Activated T-helper 1 cell treated with Interleukin-2 at 50 U/mL for 16 hours (primary cell): ENCODE data around the gene PAPOLA.
"Not testable (repeated sequence)": the region's sequence is repeated elsewhere in the genome, so short reads cannot be mapped to it uniquely, and the experiment has no call there.

ENCODE experiments used
- DNase-seq: peaks from one replicate; pipeline ENCODE4 v3.0.0-alpha.2; 2020; ENCODE audit warnings: low read depth

PAPOLA gene

DNA sequence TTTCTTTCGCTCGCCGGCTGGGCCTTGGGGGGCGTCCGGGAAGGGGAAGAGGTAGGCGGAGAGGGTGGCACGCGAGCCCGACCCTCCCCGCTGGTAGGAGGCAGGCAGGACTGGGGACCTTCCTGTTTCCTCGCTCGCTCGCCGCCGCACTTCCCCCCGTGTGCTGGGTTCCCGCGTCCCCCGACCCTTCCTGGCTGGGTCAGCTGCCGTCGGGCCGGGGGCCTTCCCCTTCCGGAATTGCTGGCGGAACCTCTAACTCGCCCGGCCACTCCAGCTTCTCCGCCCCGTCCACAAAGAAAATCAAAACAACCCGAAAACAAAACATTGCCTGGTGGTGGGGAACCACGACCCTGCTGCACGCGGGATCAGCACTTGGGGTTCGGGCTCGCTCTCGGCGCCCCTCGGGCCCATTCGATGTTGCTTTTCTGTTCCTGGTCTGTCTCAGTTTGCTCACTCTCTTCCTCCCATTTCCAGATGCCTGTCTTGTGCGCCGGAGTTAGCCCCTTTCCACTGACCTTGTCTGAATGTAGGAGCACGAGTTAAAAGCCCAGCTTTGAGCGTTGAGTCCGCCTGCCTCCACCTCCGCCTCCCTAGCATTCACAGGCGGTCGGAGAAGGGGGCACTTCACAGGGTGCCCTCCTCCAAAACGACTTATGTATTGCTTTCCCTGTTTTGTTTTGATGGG, 581 bp downstream of the PAPOLA start:
- DNase-seq: no peak

DNA sequence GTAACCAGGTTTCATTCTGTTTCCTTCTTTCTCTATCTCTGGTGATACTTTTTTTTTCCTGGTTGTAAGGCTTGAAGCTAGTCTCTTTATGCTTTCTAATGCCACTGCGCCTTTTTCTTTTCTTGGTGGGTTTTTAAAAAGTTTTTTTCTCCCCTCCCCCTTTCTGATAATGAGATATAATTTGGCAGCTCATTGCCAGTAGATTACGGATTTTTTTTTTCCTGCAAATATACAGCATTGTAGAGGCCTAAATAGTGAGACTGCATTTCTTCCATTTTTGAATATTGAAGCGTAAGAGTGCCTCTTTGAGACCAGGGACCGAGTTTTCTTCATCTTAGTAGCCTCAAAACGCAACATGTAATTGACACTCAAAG, 1.1 kb downstream of the PAPOLA start:
- no peak for DNase-seq

DNA sequence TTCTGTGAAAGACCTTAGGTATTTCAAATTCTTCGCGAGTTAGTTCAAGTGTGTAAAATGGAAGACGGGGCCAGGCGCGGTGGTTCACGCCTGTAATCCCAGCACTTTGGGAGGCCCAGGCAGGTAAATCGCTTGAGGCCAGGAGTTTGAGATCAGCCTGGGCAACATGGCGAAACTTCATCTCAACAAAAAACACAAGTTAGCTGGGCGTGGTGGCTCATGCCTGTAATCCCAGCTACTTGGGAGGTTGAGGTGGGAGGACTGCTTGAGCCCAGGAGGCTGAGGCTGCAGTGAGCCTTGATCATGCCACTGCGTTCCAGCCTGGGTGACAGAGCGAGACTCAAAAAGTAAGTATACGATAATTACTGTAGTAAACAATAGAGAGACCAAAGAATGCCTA, 2.2 kb downstream of the PAPOLA start:
- not testable (repeated sequence) for DNase-seq

DNA sequence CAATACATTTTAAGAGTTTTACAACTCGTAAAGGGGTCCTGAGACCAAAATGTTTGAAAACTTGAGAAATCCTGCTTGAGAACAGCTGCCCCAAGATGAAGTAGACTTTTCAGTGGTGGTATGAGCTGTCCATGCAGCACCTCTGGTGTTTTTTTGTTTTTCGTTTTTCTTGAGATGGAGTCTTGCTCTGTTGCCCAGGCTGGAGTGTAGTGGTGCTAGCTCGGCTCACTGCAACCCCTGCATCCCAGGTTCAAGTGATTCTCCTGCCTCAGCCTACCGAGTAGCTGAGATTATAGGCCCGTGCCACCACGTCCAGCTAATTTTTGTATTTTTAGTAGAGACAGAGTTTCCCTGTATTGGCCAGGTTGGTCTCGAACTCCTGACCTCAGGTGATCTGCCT, 5.5 kb downstream of the PAPOLA start:
- DNase-seq: no peak

DNA sequence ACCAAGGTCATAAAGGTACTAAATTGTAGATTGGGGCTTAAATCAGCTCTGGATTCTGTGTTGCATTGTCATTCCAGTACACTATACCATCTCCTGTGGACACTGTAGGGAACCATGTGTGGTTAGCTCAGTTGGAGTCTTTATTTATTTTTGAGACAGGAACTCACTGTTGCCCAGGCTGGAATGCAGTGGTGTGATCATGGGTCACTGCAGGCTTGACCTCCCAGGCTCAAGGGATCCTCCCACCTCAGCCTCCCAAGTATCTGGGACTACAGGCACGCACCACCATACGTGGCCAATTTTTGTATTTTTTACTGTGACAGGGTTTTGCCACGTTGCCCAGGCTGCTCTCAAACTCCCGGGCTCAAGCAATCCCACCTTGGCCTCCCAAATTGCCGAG, 6.7 kb downstream of the PAPOLA start:
- no peak for DNase-seq

DNA sequence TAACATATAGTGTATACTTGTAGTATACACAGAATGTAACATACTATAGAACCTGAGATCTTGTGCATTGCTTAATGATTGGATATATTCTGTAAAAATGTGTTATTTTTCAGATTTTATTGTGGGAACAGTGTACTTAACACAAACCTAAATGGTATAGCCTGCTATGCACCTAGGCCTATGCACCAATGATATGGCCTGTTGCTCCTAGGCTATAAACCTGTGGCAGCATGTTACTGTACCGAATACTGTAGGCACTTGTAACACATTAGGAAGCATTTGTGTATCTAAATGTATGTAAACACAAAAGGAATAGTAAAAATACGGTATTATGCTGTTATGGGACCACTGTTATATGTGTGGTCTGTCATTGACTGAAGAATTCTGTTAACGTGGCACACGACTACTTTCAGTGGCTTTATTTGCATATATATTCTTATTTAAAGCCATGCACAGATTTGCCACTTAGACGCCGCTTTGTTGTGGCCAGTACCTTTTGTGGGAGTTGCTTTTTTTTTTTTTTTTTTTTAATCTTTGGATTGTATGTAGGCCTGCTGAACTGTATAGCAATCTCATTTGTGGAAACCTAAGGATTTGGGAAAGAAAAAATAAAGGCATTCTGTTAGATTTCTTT, 7.4 kb downstream of the PAPOLA start:
- DNase-seq: no peak

DNA sequence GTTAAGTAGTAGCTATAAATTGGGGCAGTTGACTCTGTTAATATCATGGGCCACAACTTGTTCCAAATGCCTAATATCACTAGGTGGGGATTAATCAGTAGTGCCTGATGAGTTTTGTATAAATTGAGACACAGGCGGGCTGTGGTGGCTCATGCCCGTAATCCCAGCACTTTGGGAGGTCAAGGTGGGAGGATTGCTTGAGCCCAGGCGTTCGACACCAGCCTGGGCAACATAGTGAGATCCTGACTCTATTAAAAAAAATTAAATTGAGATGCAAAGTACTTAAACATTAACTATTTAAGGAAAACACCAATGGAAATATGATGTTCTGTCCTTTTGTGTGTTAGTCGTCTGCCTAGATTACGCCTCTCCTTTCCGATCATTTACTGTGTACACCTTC, 9.0 kb downstream of the PAPOLA start:
- no peak for DNase-seq

DNA sequence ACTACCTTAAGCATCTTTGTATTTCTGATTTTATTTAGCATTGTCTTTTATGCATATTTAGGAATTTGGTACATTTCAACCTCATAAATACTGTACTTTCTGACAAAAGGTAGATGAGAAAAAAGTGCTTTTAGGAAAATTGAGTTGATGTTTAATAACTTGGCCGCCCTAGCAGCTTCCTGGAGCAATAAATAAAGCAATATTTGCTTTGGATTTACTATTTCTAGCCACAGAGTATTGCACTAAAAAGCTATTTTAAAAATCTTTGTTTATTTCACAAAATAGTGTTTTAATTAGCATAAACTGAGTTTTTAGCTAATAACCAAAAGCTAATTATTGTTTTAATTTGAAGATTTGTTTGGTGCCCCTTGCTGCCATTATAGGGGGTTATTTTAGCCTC, 9.5 kb downstream of the PAPOLA start:
- no peak for DNase-seq

DNA sequence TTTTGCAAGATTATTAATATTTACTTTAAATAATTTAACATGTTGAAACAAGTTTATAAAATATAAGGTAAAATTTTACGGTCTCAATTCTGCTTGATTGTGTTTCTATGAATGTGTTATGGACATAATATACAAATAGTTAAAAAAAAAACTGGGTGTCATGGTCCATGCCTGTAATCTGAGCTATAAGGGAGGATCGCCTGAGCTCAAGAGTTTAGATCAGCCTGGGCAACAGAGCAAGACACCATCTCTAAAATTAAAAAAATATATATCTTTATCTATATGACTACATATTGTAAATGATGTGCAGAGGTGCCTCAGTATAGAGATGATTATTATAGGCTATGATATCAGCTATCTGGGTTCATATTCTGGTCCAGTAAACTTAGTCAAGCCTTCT, 9.9 kb downstream of the PAPOLA start:
- DNase-seq: no peak

DNA sequence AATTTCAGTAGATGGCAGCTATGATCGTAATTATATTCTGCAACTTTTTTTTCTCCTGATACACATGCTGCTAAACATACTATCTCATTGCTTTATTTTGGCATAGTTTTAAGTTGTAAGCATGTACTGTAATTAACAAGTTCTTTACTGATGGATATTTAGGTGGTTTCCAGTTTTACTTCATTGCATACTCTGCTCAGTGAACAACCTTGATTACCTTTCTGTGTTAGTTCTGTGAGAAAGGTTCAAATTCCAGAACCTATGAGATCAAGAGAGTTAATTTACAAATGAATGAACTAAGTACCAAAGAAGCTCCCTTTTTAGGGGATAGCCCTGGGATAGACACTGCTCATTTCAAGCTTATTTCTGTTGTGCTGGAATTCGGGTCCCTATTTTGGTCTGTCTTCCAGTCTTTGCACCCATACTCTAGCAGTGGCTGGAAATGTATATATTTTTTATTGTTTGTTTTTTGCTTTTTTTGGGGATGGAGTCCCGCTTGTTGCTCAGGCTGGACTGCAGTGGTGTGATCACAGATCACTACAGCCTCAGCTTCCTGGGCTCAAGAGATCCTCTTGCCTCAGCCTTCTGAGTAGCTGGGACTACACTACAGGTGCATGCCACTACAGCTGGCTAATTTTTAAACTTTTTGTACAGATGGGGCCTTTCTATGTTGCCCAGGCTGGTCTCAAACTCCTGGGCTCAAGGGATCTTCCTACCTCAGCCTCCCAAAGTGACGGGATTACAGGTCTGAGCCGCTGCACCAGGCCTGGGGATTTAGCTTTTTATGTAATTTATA, 10.6 kb downstream of the PAPOLA start:
- DNase-seq: no peak

DNA sequence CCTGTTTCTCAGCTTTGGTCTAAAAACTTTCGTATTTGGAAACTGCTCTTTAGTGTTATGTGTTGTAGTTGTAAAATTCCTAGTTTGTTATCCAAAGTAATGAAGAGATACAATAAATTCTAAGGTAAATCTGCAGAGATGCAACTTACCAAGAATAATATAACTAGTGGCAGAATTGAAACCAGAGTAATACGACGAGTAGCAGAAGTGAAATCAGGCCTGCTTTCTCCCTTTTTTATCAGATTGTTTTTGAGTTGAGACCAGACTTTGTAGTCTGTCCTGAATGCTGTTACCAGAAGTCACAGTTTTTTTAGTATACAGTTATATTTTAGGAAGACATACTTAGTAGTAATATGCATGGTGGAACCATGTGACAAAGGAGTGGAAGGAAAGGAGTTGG, 12.5 kb downstream of the PAPOLA start:
- no peak for DNase-seq

DNA sequence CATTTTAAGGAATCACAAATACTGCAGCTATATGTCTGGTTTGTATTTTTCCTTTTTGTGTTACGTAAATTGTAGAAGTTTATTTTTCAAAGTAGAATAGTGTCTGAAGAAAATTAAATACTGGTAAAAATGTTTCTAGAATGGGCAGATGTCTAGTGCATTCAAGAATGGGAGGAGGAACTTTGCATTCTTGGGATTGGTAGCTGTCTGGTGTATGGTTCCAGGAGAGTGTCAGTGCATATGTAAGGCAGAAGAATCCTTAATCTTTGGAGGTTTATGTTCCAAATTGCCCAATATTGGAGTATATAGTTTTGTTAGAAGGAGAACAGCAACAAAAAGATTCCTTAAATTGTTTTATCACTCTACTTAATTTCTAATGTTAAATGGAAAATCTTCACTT, 13.5 kb downstream of the PAPOLA start:
- DNase-seq: no peak

DNA sequence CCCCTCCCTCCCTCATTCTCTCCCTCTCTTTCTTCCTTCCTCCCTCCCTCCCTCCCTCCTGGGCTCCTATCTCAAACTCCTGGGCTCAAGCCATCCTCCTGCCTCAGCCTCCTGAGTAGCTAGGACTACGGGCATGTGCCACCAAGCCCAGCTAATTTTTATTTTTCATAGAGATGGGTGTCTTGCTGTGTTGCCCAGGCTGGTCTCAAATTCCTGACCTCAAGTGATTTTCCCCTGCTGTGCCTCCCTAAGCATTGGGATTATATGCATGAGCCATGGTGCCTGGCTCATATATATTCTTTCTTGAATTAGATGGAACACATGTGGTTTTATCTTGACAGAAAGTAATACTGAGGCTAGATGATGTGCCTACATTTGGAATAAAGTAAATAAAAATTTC, 14.2 kb downstream of the PAPOLA start:
- DNase-seq: no peak

DNA sequence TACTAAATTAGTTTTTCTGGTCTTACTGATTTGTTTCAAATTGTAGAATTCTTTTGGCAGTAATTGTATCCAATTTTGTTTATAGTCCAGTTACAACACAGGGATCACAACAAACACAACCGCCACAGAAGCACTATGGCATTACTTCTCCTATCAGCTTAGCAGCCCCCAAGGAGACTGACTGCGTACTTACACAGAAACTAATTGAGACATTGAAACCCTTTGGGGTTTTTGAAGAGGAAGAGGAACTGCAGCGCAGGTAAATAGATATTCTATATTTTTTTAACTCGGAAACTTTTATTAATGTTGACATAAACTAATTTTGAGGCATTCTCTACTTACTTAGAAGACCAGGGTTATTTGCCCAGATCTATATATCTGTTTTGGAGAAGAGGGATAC, 17.8 kb downstream of the PAPOLA start:
- DNase-seq: no peak

DNA sequence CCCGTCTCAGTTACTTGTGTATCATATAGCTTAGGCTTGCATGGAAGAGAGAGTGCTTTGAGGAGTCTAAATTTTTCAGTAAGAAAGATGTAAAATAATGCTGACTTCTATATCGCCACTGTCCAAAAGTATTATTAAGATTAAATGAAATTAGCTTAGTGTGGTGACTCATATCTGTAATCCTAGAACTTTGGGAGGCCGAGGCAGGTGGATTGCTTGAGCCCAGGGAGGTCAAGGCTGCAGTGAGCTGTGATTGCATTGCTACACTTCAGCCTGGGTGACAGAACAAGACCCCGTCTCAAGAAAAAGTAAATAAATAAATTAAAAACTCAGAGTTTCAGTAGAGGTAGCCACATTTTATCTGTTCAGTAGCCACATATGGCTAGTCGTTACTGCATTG, 23.3 kb downstream of the PAPOLA start:
- no peak for DNase-seq

DNA sequence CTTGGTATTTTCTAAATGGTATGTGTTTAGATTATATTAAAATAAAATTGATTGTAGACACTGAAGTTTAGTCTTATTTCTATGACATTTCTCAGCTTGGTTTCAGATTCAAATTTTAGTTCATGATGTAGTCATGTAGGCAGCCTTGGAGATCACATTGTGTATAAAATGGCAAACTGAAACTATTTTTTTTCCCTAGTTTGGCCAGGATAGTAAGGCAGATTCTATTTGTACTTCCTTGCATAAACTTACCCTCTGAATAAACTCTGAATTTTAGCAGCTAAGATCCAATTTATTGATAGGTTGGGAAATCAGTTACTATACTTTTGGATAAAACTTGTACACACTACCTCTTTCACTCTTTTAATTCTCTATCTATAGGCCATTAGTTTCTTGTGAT, 30.4 kb downstream of the PAPOLA start:
- no peak for DNase-seq

DNA sequence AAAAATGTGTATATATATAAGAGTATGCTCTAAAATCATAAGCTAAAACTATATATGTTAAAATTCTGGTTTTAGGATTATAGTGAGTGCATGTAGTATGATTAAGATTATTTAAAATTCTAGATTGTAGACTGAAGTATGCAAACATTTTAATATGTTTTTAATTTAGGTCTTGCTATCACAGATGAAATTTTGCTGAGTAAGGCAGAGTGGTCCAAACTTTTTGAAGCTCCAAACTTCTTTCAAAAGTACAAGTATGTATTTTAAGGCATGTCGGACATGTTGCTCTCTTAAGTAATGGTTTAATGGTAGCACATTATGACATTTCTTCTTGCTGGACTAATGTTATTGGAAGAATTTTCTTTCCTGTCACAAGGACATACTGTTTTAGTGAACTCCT, 34.6 kb downstream of the PAPOLA start:
- DNase-seq: no peak

DNA sequence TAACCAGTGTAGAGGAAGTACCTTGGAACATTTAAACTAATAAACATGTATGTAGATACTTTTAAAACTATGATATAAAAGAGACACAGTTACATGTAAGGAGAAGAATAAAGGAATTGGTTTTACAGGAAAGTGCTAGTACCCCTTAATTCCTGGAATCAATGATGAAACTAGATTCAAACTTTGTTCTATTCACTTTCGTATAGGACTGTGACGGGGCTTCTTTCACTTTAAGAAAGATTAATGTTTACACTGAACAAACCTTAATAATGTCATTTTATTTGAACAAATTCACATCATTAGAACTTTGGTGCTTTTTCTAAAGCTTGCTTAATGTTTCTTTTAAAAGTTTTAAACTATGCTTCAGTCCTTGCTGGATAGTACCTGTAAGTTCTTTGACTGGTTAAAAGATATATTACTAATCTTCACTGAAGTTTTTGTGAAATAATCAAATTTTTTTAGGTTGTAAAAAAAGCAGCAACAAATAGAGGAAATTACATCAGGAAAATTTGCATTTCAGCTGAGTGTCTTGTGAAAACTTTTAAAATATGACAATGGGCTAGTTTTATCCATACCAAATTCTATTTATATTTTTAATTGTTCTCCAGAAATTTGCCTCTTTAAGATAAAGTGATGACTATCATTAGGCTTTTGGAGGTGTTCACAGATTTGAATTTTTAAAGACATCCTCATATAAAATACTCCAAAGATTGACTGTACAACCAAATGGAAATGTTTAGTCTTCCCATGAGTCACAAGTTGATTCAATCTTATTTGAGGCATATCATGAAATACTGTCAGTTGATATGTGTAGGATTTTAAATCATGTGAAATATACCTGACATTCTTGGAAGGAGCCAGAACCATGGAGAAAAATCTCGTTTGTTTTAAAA, 36.2 kb downstream of the PAPOLA start:
- DNase-seq: no peak

DNA sequence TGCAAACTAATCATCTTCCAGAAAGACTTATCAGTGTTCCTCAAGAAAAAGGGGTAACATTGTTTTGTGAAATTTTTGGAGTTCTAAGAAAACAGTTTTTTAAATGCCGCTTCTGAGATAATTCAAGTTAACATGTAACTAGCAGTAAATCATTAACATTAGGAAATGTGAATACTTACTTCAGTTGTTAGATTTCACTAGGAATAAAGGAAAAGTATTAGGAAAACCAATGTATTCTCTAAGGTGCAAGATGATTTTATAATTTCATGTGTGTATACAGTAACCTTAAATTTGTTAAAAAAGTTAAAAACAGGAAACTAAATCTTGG, 36.8 kb downstream of the PAPOLA start:
- DNase-seq: no peak

DNA sequence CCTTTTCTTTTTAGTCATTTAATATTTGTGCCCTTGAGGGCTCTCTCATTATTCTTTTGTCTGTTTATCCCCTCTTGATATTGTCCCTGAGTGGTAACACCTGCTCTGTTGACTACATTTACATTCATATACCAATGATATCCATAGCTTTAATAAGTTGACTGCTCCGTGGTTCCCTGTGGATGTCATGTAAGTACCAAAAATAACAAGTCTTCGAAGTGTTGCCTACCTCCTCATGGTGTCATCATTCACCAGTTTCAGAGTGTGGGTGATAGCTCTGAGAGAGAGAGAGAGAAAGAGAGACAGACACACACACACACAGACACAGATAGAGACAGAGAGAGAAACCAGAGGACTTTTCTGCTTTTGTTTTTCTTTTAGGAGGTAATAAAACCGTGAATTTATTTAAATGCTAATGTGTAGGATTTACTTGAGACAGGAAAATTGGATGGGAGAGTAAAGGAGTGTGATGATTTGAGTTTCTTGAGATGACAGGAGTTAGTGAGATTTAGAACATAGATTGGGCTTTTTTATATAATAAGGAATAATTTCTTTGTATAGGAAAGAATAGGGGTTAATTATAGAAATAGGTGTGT, 52.2 kb downstream of the PAPOLA start:
- no peak for DNase-seq

DNA sequence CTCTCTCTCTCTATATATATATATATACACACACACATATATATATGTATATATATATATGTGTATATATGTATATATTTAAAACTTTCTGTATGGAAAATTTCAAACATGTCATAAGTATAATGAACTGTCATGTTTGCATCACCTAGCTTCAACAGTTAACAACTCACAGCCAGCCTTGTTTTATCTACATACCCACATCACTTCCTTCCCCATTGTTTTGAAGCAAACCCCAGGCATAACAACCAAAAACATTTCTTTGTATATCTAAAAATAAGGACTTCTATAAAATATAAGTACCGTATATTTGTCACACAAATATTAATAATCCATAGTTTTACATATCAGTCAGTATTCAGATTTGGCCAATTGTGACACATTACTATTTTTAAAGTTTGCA, 57.4 kb downstream of the PAPOLA start:
- no peak for DNase-seq

DNA sequence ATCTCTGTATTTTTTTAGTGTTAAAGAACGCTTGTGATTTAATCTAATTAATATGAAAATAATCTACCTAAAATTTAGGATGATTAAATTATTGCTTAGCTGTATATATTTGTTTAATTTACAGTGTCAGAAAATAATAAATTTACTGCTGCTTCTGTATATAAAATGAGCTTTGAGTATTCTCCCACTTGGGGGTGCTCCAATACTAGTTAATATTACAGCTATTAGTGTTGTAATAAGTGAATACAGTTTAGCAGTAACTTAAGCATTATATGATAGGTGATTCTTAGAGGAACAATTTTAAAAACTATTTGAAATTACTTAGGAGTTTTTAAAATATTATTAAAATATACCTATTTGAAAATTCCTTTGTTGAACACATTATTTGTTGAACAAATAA, 62.2 kb downstream of the PAPOLA start:
- no peak for DNase-seq
